HEK293T (cell line): Measurements from ENCODE around the gene GABBR2.

ENCODE experiments used
- BHLHE40 ChIP-seq: fragments of 450-650 bp; IDR thresholded peaks from 2 replicates; pipeline ENCODE4 v1.6.1; 2016; ENCODE audit warnings: mild to moderate bottlenecking, moderate library complexity, borderline replicate concordance
- CTBP1 ChIP-seq: fragments of 450-650 bp; IDR thresholded peaks from 2 replicates; pipeline ENCODE4 v1.6.1; 2016; ENCODE audit warnings: borderline replicate concordance
- FOXA1 ChIP-seq: fragments of 450-650 bp; IDR thresholded peaks from 2 replicates; pipeline ENCODE4 v1.6.1; 2016; ENCODE audit warnings: mild to moderate bottlenecking
- FOXK2 ChIP-seq: fragments of 450-650 bp; IDR thresholded peaks from 2 replicates; pipeline ENCODE4 v1.6.1; 2016; ENCODE audit warnings: mild to moderate bottlenecking
- FOXM1 ChIP-seq: fragments of 450-650 bp; IDR thresholded peaks from 2 replicates; pipeline ENCODE4 v1.6.1; 2017; ENCODE audit warnings: mild to moderate bottlenecking, borderline replicate concordance
- HDGF ChIP-seq: fragments of 450-650 bp; IDR thresholded peaks from 2 replicates; pipeline ENCODE4 v1.6.1; 2017; ENCODE audit warnings: antibody characterized with exemption, borderline replicate concordance
- LEF1 ChIP-seq: fragments of 450-650 bp; IDR thresholded peaks from 2 replicates; pipeline ENCODE4 v1.6.1; 2017; ENCODE audit warnings: mild to moderate bottlenecking, borderline replicate concordance
- NFRKB ChIP-seq: fragments of 450-650 bp; IDR thresholded peaks from 2 replicates; pipeline ENCODE4 v1.6.1; 2016; ENCODE audit warnings: mild to moderate bottlenecking, moderate library complexity
- PKNOX1 ChIP-seq: fragments of 450-650 bp; IDR thresholded peaks from 2 replicates; pipeline ENCODE4 v1.6.1; 2016
- SP1 ChIP-seq: fragments of 450-650 bp; IDR thresholded peaks from 2 replicates; pipeline ENCODE4 v1.6.1; 2017
- SUZ12 ChIP-seq: fragments of 450-650 bp; IDR thresholded peaks from 2 replicates; pipeline ENCODE4 v1.6.1; 2016; ENCODE audit warnings: mild to moderate bottlenecking
- TARDBP ChIP-seq: fragments of 450-650 bp; IDR thresholded peaks from 2 replicates; pipeline ENCODE4 v1.6.1; 2016
- ZNF384 ChIP-seq: fragments of 450-650 bp; IDR thresholded peaks from 2 replicates; pipeline ENCODE4 v1.6.1; 2016

GRCh38 chr9:98518556-98518955 is 190.2 kb downstream of the GABBR2 start:
- no peak for TF ChIP-seq NFRKB
- no peak for TF ChIP-seq LEF1
- no peak for TF ChIP-seq FOXK2
- TF ChIP-seq SP1: no peak
- TF ChIP-seq TARDBP: no peak
- no peak for TF ChIP-seq CTBP1
- TF ChIP-seq FOXM1: no peak
- no peak for TF ChIP-seq ZNF384
- no peak for TF ChIP-seq PKNOX1
- TF ChIP-seq BHLHE40: no peak
- no peak for TF ChIP-seq FOXA1
- no peak for TF ChIP-seq SUZ12
- no peak for TF ChIP-seq HDGF
